Activated B cell treated with CpG ODN at 0.5 μM for 24 hours (primary cell): ENCODE data around the gene FSCN2. TPM values are rescaled to one million over a fixed set of nuclear protein-coding genes. Genes with fewer than 3 reads are reported as not detected.

Source experiments
- ATAC-seq: fragments of 200-7000 bp; cut with Tn5 transposase; one replicate; pipeline ENCODE4 v1.10.0; 2021; ENCODE audit warnings: low read depth, mild to moderate bottlenecking, moderate library complexity
- CTCF ChIA-PET: fragments of 350-600 bp; sonication (Branson Sonifier 250); formaldehyde crosslinking; loops from one replicate; lab custom pipeline; 2021; ENCODE audit warnings: antibody characterized with exemption; lab: Charles Lee
- POLR2A ChIA-PET: fragments of 350-600 bp; sonication (Branson Sonifier 250); formaldehyde crosslinking; loops from one replicate; lab custom pipeline; 2021; ENCODE audit warnings: antibody characterized with exemption; lab: Charles Lee
- DNase-seq: peaks from one replicate; pipeline ENCODE4 v3.0.0; 2022
- H3K27ac Mint-ChIP-seq: one replicate; pipeline ENCODE4 v1.8.0; 2020; ENCODE audit warnings: mixed read lengths
- H3K27me3 Mint-ChIP-seq: one replicate; pipeline ENCODE4 v1.8.0; 2021; ENCODE audit warnings: mixed read lengths
- H3K36me3 Mint-ChIP-seq: one replicate; pipeline ENCODE4 v1.8.0; 2021; ENCODE audit warnings: low read depth, mixed read lengths
- H3K4me1 Mint-ChIP-seq: one replicate; pipeline ENCODE4 v1.8.0; 2021; ENCODE audit warnings: mixed read lengths
- H3K4me3 Mint-ChIP-seq: one replicate; pipeline ENCODE4 v1.8.0; 2020; ENCODE audit warnings: mild to moderate bottlenecking, mixed read lengths
- H3K9me3 Mint-ChIP-seq: one replicate; pipeline ENCODE4 v1.8.0; 2020; ENCODE audit warnings: mixed read lengths
- intact Hi-C: fragments of 100-400 bp; cut with micrococcal nuclease; formaldehyde crosslinking; loops from one replicate; pipeline ENCODE4 v1.15.1; 2024
- total RNA-seq: library from RNA; stranded (reverse); gene quantifications from 2 replicates; pipeline ENCODE4 v1.2.3, GENCODE V29; 2022
- TF ChIP-seq, protein P1 (sequence below): fragments of 200-600 bp; IDR thresholded peaks from one replicate; pipeline ENCODE4 v1.8.0; 2022; ENCODE audit warnings: antibody characterized with exemption, mild to moderate bottlenecking

The FSCN2 gene
- total RNA-seq, 1 donor from 2014 or later, result 5.5 TPM

DNA sequence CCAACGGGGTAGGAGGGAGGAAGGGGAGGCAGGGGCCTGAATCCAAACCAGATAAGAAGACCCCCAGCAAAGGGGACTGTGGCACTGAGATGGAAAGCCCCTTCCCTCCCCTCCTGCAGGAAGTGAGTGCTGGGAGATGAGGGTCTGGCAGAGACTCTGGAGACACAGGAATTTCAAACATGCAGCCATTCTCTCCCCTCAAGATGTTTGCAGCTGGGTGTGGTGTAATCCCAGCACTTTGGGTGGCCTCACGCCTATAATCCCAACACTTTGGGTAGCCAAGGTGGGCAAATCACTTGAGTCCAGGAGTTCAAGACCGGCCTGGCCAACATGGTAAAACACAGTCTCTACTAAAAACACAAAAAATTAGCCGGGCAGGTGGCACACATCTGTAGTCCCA lies 57.9 kb downstream of the FSCN2 start:
- peaks cover 82% of the 10 kb centered on the region for H3K36me3 Mint-ChIP-seq
- no peak overlapping the region for H3K27ac Mint-ChIP-seq
- ATAC-seq (no peak), DNase-seq (no peak)
- peaks cover 4% of the 10 kb centered on the region for H3K4me1 Mint-ChIP-seq
- H3K27me3 Mint-ChIP-seq, result no peaks in the 10 kb centered on the region
- H3K4me3 Mint-ChIP-seq, result no peak overlapping the region
- TF ChIP-seq, protein P1, sequence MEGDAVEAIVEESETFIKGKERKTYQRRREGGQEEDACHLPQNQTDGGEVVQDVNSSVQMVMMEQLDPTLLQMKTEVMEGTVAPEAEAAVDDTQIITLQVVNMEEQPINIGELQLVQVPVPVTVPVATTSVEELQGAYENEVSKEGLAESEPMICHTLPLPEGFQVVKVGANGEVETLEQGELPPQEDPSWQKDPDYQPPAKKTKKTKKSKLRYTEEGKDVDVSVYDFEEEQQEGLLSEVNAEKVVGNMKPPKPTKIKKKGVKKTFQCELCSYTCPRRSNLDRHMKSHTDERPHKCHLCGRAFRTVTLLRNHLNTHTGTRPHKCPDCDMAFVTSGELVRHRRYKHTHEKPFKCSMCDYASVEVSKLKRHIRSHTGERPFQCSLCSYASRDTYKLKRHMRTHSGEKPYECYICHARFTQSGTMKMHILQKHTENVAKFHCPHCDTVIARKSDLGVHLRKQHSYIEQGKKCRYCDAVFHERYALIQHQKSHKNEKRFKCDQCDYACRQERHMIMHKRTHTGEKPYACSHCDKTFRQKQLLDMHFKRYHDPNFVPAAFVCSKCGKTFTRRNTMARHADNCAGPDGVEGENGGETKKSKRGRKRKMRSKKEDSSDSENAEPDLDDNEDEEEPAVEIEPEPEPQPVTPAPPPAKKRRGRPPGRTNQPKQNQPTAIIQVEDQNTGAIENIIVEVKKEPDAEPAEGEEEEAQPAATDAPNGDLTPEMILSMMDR, result no peak
- H3K9me3 Mint-ChIP-seq, result no peaks in the 10 kb centered on the region
- CTCF ChIA-PET, result no interaction called here
- intact Hi-C loops, result no loop called here
- POLR2A ChIA-PET, result interaction anchor here (0.6 kb wide), 1 partner anchor 78 kb away, joined by 9 read pairs; no protein-coding TSS in a partner anchor

Other genes starting within 250 kb of the FSCN2 start
- 75.9 and 97.1 TPM in 2 replicates for gene SLC38A10, start 233.1 kb upstream of the FSCN2 start, total RNA-seq
- 0.13 and 0.42 TPM in 2 replicates for gene BAHCC1, start 132.9 kb upstream of the FSCN2 start, total RNA-seq
- 2,863 and 2,949 TPM in 2 replicates for gene ACTG1, start 15.6 kb upstream of the FSCN2 start, total RNA-seq
- gene FAAP100, start 24.0 kb downstream of the FSCN2 start, total RNA-seq, result 42.6 and 48.2 TPM in 2 replicates
- gene NPLOC4, start 108.7 kb downstream of the FSCN2 start, total RNA-seq, result 96.8 and 132 TPM in 2 replicates
- 0.34 and 0.95 TPM in 2 replicates for gene TSPAN10, start 108.8 kb downstream of the FSCN2 start, total RNA-seq
- 0.42 and 1.2 TPM in 2 replicates for gene PDE6G, start 128.2 kb downstream of the FSCN2 start, total RNA-seq
- gene OXLD1, start 138.2 kb downstream of the FSCN2 start, total RNA-seq, result 36.7 and 37.3 TPM in 2 replicates
- gene CCDC137, start 138.4 kb downstream of the FSCN2 start, total RNA-seq, result 34.7 and 41.3 TPM in 2 replicates
- 30.7 and 33.3 TPM in 2 replicates for gene ARL16, start 155.4 kb downstream of the FSCN2 start, total RNA-seq
- gene HGS, start 155.6 kb downstream of the FSCN2 start, total RNA-seq, result 132 and 151 TPM in 2 replicates
- 68.8 and 69.8 TPM in 2 replicates for gene MRPL12, start 175.0 kb downstream of the FSCN2 start, total RNA-seq
- gene SLC25A10, start 183.9 kb downstream of the FSCN2 start, total RNA-seq, result 6.1 and 6.4 TPM in 2 replicates